SK-N-SH treated with all-trans-retinoic acid at 6 μM for 48 hours (cell line): Measurements from ENCODE around the gene CACNB4.

Experiments used
- ISL1 ChIP-seq: fragments of 250-450 bp; sonication (Bioruptor Pico); IDR thresholded peaks from 2 replicates; pipeline ENCODE4 v2.1.2; 2022; ENCODE audit warnings: mild to moderate bottlenecking, moderate library complexity
- ZC3H10 ChIP-seq: fragments of 250-450 bp; sonication (Bioruptor Pico); IDR thresholded peaks from 2 replicates; pipeline ENCODE4 v1.5.1; 2021; ENCODE audit warnings: mild to moderate bottlenecking, moderate library complexity
- ZFP3 ChIP-seq: fragments of 250-450 bp; sonication (Bioruptor Pico); IDR thresholded peaks from 2 replicates; pipeline ENCODE4 v1.5.0; 2020; ENCODE audit warnings: mild to moderate bottlenecking, moderate library complexity
- TF ChIP-seq, protein P1 (sequence below): fragments of 250-450 bp; sonication (Bioruptor Pico); IDR thresholded peaks from 2 replicates; pipeline ENCODE4 v1.8.0; 2020; ENCODE audit warnings: mild to moderate bottlenecking, moderate library complexity, borderline replicate concordance

DNA sequence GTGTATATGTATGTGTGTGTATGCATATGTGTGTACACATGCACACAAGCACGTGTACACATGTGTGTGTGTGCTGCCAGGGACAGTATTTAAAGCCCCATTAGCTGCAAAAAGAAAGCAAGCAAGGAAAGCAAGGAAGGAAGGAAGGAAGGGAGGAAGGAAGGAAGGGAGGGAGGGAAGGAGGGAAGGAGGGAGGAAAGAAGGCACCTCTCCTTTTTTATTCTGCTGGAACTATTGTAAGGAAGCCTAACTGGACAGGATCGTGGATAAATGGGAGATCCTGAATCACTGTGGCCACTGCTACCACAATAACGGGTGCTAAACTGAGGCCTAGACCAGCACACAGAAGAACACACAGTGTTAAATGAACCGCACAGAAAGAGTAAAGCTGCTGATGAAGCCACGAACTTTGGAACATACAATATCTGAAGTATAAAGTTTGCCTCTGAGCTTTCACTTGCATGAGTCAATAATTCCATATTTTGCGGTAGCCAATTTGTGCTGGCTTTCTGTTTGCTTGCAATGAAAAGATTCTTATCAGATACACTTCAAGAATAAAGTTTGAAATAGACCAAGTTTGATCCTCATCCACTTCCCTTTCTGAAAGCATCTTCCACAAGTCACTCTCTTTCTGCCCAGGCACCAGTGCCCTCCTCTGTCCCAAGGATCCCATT is 15.5 kb downstream of the CACNB4 start:
- TF ChIP-seq ZC3H10 (CRISPR knock-in tag) (no peak), ZFP3 (CRISPR knock-in tag) (no peak), ISL1 (CRISPR knock-in tag) (no peak)
- TF ChIP-seq, protein P1, sequence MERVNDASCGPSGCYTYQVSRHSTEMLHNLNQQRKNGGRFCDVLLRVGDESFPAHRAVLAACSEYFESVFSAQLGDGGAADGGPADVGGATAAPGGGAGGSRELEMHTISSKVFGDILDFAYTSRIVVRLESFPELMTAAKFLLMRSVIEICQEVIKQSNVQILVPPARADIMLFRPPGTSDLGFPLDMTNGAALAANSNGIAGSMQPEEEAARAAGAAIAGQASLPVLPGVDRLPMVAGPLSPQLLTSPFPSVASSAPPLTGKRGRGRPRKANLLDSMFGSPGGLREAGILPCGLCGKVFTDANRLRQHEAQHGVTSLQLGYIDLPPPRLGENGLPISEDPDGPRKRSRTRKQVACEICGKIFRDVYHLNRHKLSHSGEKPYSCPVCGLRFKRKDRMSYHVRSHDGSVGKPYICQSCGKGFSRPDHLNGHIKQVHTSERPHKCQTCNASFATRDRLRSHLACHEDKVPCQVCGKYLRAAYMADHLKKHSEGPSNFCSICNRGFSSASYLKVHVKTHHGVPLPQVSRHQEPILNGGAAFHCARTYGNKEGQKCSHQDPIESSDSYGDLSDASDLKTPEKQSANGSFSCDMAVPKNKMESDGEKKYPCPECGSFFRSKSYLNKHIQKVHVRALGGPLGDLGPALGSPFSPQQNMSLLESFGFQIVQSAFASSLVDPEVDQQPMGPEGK = no peak
